ENCODE data around the gene RERE.

RERE gene

DNA sequence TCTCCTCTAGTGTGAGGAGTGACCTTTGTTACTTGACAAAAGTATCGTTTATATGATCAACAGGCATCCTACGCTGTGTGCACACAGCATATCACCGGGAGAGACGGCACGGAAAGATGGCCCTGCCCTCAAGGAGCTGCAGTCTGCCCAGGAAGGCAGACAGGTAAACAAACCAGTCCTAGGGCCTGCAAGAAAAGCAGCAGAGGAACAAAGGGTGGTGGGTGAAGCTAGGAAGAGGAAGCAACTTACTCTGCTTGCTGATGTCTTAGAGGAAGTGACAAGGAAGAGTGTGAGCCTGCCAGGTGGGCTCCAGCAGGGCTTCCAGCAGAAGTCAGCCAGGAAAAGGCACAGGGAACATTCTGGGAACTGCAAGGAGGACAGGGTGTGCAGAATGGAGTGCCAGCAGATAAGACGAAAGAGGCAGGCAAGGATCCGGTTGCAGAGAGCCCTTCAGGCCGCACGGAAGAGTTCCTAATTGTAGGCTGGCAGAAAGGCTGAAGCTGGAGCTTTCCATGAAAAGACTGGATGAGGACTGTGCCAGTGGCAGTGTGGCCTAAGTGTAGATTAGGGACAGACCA, 392.8 kb downstream of the RERE start:
- DNase-seq (ENCODE audit: low spot score), result no peak

DNA sequence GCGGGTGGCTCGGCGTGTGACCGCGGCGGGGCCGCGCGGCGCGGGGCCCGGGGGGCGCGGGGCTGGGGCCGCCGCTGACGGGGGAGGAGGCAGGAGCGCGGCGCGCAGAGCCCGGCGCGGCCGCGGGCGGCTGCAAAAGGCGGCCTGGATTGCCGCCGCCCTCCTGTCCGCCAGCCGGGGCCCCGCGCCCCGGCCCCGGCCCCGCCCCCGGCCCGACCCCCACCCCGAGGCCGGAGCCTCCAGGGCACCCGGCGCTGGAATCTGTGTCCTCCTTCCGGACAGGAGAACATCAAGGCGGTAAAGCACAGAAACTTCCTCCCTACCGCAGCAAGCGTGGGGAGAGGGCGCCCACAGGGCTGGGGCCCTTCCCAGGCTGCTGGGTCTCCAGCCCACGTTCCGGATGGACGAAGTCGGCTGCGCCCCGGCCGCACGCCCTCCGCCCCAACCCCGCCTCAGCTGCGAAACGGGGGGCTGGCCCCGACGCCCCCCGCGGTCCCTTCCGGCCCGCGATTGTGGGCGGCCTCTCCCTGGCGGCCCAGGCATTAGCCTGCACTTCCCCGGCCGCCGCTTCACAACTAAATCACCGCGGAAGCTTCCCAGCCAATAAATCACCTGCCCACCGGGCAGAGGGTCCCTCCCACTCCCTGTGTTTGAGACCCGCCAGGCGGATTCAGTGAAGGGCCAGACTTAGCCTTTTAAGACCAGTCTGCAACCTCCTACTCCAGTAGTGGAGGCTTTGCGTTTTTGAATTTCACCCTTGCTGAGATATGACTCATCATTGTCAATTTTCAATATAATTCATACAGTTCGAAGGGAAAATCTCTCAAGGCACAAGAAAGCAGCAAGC, 393.5 kb downstream of the RERE start:
- DNase-seq (ENCODE audit: low spot score), result peak; percentile 85

DNA sequence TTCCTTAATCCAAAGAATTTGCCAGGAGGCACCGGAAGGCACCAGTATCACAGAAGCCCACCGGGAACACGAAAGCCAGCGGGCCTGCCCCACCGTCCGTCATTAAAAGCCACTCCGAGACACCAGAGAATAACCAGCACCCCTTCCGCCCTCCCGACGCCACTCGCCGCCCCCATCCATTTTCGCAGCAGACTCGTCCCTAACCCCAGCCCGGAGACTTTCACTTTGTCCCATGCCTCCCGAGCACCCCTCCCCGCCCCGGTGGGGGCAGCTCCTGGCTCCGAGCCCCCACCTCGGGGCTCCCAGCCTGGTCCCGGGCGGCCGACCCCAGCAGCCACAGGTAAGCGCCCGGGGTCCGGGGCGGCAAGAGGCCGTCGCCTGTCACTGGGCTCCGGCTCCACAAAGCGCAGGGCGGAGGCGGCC, 394.2 kb downstream of the RERE start:
- DNase-seq (ENCODE audit: low spot score), result peak; percentile 76

DNA sequence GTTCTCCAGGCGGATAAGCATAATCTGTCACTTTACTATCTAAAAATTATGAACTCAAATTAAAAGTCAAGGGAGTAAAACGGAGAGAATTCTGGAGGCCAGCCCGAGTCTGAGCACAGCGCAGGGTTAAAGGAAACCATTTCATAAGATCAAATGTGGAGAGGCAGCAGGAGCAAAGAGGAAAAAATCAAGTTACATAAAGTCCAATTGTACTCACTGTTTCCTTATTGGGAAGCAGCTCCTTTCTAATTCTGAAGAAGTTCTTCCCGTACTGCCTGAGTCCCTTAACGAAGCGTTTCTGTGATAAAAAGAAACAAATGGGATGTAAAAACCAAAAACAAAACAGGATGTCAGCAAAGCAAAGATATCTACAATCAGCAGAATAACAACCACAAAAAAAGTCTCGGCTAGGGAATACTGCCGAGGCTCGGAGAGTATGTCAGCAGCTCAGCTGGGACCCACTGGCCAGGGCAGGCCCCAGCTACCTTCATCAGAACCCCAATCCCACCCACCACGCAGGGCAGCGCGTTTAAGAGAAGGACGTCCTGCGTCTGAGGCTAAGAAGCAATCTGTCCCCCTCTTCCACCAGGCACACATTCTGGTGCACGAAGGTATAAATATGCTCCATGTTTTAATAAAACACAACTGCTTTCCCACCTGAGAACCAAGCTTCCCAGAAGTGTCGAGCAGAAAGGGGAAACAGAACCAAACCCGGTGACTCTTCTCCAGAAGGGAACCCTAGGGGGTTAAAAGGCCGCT, 394.8 kb downstream of the RERE start:
- no peak for DNase-seq (ENCODE audit: low spot score)

DNA sequence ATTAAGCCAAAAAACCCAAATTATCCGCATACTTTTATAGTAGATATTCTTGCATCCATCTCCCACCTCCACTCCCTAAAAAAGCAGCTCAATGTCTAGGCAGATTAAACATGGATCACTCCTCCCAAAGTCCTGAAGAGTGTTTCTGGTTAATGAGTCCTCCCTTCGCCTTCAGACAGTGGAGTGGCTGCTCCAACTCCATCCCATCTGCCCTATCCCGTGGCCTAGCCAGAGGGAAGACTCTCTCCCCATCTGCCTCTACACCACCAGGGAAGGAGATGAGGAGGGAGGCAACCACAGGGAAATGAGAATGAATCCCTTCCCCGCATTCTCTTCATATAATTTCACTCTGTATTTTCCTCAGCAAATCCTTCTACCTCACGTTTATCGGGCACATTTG, 395.7 kb downstream of the RERE start:
- DNase-seq (ENCODE audit: low spot score), result no peak

DNA sequence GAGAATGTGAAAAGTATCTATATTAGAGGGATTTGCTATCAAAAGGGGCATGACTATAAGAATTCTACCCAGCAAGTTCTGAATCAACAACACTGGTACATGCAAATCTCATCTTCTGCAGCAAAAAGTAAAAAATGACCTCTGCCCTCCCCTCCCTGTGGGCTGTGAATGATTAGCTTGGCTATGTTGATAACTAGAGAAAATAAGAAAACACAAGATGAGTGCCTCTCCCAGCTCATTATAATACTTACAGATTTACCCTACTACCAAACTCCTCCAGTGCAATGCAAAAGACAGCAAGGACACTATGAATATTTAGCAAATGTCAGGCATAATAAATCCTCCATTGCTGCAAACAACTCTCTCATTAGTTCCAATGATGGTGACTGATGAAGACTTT, 397.1 kb downstream of the RERE start:
- DNase-seq (ENCODE audit: low spot score), result no peak

DNA sequence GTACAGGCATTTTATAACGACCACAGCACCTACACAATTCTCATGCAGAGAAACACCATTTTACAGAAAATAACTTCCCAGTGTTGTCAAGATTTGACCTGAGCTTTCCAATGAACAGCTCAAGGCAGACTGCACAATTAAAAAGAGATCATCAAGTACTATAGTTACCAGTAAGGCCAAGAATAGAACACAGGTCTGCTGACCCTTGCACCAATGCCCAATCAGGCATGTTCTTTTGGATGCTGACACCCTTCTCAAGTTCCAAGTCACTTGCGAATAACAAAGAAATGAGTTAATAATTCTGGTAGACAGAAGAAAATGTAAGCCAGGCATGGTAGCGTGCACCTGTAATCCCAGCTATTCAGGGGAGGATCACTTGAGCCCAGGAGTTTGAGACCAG, 397.6 kb downstream of the RERE start:
- no peak for DNase-seq (ENCODE audit: low spot score)

DNA sequence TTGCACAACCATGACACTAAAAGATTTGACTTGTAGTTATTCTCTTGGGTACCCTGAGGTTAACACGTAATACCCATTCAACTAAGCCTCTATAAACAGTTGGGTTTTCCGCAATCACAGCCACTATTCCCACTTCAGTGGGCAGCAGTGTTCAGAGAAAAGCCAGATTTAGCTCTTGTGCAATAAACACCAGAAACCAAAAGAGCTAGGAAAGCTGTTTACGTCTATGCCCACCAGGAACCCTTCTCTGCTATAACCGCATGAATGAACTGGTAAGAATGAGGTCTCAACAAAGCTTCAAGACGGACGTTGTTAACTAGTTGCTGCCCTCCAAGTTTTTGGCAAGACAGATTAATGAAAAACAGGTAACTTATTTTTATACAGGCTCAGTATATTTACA, 398.3 kb downstream of the RERE start:
- DNase-seq (ENCODE audit: low spot score), result no peak

DNA sequence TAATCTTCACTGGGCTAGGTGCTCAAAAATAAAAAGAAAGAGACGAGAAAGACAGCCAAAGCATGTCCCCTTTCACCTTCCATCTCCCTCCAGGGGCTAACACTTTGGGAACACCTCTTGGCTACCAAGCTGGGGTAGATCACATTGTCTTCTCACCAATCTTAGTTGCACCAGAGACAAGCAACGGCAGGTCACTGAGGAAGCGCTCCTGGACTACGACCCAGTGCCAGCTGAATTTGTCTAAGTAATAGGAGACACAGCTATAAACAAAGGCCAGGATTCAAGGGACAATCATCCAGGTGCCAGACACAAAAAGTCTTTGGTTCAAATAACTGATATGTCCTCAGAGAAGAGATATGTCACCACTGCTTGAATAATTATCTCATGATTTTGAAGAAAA, 399.1 kb downstream of the RERE start:
- DNase-seq (ENCODE audit: low spot score), result no peak

DNA sequence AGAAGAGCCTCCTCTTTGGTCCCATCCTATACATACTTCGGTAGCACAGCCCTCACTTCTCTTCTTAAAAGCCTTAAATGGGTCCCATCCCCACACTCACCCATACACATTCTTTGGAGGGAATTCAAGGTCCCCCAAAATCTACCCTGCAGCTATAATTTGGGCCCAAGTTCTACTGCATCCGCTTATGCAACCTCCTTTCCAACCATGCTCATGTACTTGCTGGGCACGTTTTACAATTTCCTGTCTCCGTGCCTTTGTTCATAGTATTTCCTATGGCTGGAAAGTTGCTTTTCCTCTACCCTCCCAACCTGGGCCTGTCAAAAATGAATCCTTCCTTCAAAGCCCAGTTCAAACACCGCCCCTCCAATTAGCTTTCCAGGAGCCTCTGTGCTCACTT, 399.8 kb downstream of the RERE start:
- DNase-seq (ENCODE audit: low spot score), result no peak

DNA sequence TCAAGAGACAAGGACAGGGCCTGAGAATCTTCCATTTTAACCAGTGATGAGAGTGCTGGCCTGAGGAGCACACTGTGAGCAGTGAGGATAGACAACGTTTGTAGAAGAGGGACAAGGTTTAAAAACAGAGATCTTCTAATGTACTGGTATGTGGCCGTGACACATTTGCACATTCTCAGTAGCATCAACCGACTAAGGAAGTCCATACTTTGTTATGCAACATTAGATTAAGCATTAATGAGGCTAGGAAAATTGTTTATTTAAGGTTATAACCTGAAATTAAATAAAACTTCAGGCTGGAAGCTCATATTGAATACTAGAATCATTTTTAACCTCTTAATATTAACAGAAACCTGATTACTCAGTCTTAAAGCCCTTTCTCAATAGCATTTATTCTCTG, 400.6 kb downstream of the RERE start:
- DNase-seq (ENCODE audit: low spot score), result no peak

DNA sequence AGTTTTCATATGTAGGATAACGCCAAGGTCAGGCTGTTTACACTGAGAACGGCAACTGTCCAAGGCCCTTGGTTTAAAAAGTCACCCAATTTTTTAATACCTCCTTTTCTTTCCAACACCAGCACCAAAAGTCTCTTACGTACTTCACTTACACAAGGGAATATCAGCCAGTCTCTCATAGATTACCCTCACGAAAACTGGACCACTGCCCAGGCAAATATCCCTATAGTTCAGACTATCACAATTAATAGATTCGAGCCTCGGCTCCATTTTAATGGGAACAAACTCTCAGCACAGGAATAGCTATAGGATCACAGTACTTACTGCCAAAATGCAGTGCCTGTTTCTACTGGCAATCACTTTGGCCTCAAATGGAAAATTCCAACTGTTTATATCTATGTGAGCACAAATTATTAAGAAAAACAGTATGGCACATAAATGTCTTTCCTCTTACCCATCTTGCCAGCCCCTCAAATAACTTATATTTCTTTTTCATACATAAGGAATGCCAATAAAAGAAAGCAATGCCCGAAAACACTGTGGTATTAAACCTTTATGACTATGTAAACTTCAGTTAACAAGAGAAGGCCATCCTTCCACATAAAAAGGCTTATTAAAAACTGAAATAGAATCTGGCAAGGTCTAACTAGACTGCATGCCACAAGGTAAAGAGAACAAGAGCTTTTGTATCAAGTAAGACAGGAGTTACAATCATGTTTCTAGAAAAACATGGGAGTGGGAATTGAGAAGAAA, 401.7 kb downstream of the RERE start:
- DNase-seq (ENCODE audit: low spot score), result no peak

DNA sequence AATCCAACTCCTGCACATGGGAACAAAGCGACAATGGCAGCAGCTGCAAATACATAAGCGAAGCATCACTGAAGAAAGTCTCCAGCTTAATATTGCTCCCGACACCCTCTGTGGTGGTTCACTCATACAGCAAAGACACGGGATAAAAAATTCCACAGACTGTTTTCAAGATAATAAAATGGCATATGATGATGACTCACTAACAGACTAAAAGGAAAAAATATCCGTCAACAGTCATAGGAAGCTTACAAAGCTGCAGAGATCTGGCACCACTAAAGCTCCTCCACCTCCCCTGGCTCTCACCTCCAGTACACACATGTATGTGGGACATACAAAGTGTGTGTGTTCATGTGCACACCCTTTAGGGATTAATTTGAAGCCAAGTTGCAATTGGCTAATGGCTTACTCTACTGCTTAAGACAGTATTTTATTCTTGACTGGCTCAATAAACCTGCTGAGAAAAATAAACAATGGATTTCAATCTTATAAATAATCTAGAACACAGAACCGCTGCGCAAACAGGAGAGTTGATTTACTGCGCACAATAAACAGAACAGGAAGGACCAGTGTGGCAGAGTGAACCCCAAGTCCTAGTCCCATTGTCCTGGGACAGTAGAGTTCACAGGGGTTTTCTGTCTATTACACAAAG, 405.1 kb downstream of the RERE start:
- no peak for DNase-seq (ENCODE audit: low spot score)

DNA sequence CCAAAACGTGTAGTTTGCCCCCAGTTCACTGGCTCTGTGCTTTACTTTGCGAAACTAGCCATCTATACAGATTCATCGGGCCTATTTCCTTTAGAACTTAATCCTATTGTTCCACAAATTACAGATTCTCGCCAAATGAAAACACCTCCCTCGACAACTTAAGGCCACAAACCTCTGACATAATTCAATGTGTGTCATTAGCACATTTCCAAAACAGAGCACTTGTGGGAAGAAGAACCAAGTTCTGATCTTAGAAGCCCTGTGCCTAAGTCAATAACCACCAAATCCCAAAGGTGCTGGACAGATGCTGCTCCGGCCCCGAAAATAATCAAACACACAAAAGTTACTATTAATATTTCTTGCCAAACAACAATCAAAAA, 405.6 kb downstream of the RERE start:
- no peak for DNase-seq (ENCODE audit: low spot score)

DNA sequence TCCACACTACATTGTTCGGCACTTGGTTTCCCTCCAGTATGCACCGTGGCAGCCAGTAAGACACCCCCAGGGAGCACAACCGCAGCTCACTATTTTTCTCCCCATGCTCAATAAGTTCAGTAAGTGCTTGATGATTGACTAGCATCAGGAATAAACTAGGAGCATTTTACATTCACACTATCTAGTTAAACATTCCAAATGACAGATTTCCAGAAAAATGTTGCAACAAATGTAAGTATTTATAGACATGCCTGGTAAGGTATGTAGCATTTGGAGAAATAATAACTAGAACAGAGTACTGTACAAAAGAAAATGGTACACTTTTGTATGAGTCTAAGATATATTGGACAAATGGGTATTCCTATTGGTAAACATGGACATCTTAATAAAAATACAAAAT, 406.6 kb downstream of the RERE start:
- DNase-seq (ENCODE audit: low spot score), result no peak

DNA sequence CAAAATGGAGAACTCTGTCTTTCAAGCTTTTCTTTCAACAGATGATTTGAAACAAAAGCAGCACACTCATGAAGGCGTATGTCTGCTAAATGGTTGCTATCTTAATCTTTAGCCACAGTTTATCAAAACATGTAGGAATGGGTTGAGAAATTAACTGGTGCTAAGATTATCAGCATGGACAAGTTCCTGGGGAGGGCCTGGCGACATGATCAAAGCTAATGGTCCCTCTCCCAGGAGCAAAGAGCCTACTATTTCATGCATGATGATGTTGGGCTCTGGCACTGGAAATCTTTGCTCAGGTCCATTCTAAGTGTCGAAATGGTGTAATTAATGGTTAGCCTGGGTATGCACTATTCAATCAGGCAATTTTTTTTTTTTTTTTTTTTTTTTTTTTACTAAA, 407.8 kb downstream of the RERE start:
- no peak for DNase-seq (ENCODE audit: low spot score)

DNA sequence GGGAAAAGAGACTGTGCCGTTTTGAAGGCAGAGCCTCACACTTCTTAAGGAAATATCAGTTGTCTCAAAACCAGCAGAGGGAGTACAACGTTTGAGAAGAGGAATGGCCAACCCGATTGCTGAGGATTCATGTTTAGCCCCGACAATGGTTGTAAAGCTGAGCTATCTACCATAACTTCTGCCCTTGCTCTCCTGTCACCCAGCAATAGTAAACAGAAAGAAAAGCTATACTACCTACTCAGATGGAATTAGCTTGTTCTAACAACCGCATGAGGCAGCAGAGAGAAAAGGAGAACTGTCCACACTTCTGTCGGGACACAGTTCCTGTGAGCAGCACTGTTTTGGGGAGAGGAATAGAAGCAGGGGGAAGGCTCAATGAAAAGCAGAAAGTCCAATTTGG, 408.3 kb downstream of the RERE start:
- no peak for DNase-seq (ENCODE audit: low spot score)

DNA sequence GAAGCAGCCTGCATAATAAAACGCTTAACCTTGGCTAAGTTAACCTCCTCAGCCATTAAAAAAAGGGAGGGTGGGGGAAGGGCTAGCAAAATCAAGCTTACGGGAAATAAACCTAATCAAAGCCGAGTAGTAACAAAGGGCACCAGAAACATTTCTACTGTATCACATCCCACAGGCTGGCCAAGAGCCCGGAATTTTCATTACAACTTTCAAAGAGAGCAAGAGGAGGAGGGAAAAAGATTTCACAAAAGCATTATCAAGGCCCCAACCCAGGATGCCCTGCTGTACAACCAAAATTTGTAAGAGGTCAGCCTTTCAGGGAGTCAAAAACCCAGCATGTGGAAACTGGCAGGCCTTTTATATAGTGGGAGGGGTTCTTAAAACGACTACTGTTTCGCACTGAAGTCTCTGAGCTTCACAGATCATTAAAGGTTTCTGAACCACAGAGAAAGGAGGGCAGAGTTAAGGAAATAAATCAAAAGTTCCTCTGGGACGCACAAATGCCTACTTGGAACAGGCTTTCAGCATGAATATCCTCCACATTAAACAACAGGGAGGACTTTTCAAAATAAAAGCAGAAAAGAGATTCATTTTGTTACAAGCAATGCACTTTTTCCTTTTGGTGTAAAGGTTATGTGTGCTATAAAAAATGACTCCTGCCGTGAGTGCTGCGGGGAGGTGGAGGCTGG, 409.1 kb downstream of the RERE start:
- no peak for DNase-seq (ENCODE audit: low spot score)

DNA sequence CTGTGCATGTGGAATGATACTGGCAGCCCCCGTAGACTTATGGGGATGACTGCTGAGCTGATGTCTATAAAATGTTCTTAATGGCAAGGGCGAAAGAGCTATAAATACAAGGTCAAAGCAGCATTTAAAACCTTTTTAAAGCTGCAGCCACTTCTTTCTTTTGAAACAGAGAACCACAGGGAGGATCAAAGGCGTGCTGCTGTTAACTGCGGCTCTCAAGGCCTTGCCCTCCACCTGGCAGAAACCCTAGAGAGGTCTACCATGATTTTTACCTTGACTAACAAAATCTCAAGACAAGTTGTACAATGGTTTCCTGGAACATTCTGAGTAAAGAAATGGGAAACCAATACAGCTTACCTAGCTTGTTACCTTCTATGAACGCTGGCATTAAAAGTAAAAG, 409.8 kb downstream of the RERE start:
- no peak for DNase-seq (ENCODE audit: low spot score)

DNA sequence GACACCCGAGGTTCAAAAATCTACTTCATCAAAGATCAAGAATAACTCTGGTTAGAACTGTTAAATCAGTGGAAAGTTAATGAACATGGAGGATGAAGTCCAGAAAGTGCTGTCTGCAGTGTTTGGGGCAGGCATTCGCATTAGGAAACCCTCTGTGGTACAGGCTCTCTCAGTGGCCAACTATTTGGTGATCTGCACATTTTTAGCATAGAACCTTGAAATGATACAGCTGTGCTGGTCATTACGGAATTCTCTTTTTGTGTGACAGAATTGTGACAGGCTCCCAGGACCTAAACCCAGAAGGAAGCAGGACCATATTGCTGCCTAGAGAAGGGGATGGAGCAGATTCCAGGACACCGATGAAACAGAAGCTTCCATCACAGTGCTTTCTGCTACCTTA, 410.5 kb downstream of the RERE start:
- no peak for DNase-seq (ENCODE audit: low spot score)

DNA sequence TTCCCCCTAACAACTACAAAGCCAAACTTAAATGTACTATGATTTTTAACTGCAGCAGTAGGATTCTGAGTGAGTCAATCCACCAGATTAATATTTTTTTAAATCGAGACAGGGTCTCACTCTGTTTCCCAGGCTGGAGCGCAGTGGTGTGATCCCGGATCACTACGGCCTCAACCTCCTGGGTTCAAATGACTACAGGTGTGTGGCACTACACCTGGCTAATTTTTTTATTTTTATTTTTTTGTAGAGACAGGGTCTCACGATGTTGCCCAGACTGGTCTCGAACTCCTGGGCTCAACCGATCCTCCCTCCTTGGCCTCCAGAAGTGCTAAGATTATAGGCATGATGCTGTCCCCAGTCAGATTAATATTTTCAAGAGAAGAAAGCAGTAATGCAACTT, 411.4 kb downstream of the RERE start:
- no peak for DNase-seq (ENCODE audit: low spot score)

All from left forelimb (tissue), 1 donor.